ENCODE results near the gene MAMLD1.

DNA sequence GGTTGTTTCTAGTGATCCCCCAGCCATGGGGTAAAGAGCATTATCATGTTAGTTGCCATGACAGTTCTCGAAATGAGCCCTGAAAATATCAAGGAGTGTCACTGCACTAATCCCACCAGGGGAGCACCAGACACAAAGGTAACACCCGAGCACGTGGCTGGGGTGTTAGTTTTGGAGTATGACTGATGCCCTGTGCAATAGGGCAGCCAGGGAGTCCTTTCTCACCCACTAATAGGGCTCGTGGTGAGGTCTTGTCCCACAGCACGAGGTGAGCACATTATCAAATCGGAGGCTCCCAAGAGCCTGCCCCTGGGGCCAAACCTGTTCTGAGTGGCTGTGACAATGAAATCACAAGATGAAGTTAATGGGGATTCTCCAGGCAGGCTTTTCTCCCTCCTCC is 9.6 kb downstream of the MAMLD1 start:
- TF ChIP-seq POLR2A (IDR thresholded peaks at IDR 0.05; ENCODE audit: low read depth, low read length) (no peak), POLR2AphosphoS5 (IDR thresholded peaks at IDR 0.05; ENCODE audit: low read depth, low read length) (no peak), TAF1 (IDR thresholded peaks at IDR 0.05; ENCODE audit: low read depth, low read length) (no peak), PAX5 (IDR thresholded peaks at IDR 0.05; ENCODE audit: insufficient read depth, low read length, severe bottlenecking) (no peak)
